Esophagus squamous epithelium (tissue), 5 donors: ENCODE results near the gene DDI2. TPM values are rescaled to one million over a fixed set of nuclear protein-coding genes. Genes with fewer than 3 reads are reported as not detected.
A peak's percentile ranks its signal among the peaks of the same experiment; 100 is the strongest.

Source experiments
- DNase-seq: peaks from one replicate; lab custom pipeline; 2025; lab: John Stamatoyannopoulos, UW
- H3K27ac ChIP-seq, 4 donors: fragments of 200-600 bp; sonication (generic); one replicate each; pipeline ENCODE4 v1.5.1; 2016 to 2019; ENCODE audit warnings: mild to moderate bottlenecking in 1 of 4
- H3K27me3 ChIP-seq, 4 donors: fragments of 200-600 bp; sonication (generic); 1 replicate in 3 of 4; 2 replicates in 1 of 4; pipeline versions ENCODE4 v1.5.1 to v1.6.0; 2017 to 2021; ENCODE audit warnings: antibody characterized with exemption in 1 of 4
- H3K36me3 ChIP-seq, 3 donors: fragments of 200-600 bp; sonication (generic); one replicate each; pipeline ENCODE4 v1.5.1; 2016 to 2019
- H3K4me1 ChIP-seq, 3 donors: fragments of 200-600 bp; sonication (generic); one replicate each; pipeline ENCODE4 v1.5.1; 2017 to 2019
- H3K4me3 ChIP-seq, 4 donors: fragments of 200-600 bp; sonication (generic); 1 replicate in 3 of 4; 2 replicates in 1 of 4; pipeline ENCODE4 v1.5.1; 2016 to 2019; ENCODE audit warnings: mild to moderate bottlenecking in 2 of 4, moderate library complexity in 1 of 4
- H3K9me3 ChIP-seq, 3 donors: fragments of 200-600 bp; sonication (generic); one replicate each; pipeline ENCODE4 v1.5.1; 2016 to 2019
- CTCF ChIP-seq, 6 experiments: fragments of 450-650 bp in 4 of 6; fragments of 200-600 bp in 2 of 6; sonication (generic) in 2 of 6; IDR thresholded peaks; one replicate each; pipeline ENCODE4 v1.5.1; 2016 to 2019; ENCODE audit warnings: antibody characterized with exemption in 6 of 6, mild to moderate bottlenecking in 4 of 6, moderate library complexity in 4 of 6
- POLR2A ChIP-seq, 4 donors: fragments of 450-650 bp; IDR thresholded peaks; one replicate each; pipeline ENCODE4 v1.6.1; 2017; ENCODE audit warnings: antibody characterized with exemption in 4 of 4, mild to moderate bottlenecking in 4 of 4, moderate library complexity in 3 of 4
- WGBS, 2 donors: methylation state at CpG; one replicate each; pipeline ENCODE4 v1.1.5; 2018; 5-methylcytosine and 5-hydroxymethylcytosine counted together
- intact Hi-C: fragments of 100-400 bp; cut with DNase I; formaldehyde crosslinking; loops from one replicate; pipeline ENCODE4 v1.15.0; 2022
- total RNA-seq, 4 donors: library from RNA; depleted of rRNA; stranded (reverse); fragments of >200 nt; gene quantifications; one replicate each; pipeline ENCODE4 v1.1.0, GENCODE V29; 2016
- donor health status: DM: yes; HTN: yes; CAD: no.

Gene DDI2
- total RNA-seq, 4 donors from 2014 or later = 20.6 to 62.9 (median 48.3) TPM

GRCh38 chr1:15583016-15583706 is 34.1 kb upstream of the DDI2 start:
- no peak for DNase-seq
- Histone ChIP-seq H3K27ac (no peak overlapping the region), H3K4me1 (peaks cover 13 to 36% (median 15%) of the 10 kb centered on the region in 3 donors), H3K36me3 (no peaks in the 10 kb centered on the region), H3K27me3 (peaks cover 0 to 23% (median 0%) of the 10 kb centered on the region in 4 donors), H3K9me3 (no peaks in the 10 kb centered on the region), H3K4me3 (no peak overlapping the region)
- intact Hi-C loops = no loop called here
- WGBS, 2 donors = 91 to 95% methylated on average over 10 to 13 of the region's 18 CpGs
- TF ChIP-seq CTCF (IDR thresholded peaks at IDR 0.05) (no peak), POLR2A (IDR thresholded peaks at IDR 0.05) (no peak)

- peak within 1 kb of the TSS; percentile 43 to 68 (median 51) for H3K4me3 ChIP-seq
- intact Hi-C loops = no loop called here
- H3K9me3 ChIP-seq = no peaks in the 10 kb centered on the region
- peak within 1 kb of the TSS in 3 of 4 donors; percentile 2 to 60 (median 13) for H3K27ac ChIP-seq
- H3K4me1 ChIP-seq = peaks cover 4 to 21% (median 10%) of the 10 kb centered on the region in 3 donors
- no peaks in the 10 kb centered on the region for H3K36me3 ChIP-seq
- 6% methylated on average over 8 of the region's 68 CpGs; no CpG with 5 or more reads in 1 of the 2 donors for WGBS, 2 donors
- no peak for TF ChIP-seq POLR2A (IDR thresholded peaks at IDR 0.05)
- TF ChIP-seq CTCF (IDR thresholded peaks at IDR 0.05) = peak in 3 of 6 experiments; percentile 16 to 36 (median 17)
- peaks cover 0 to 23% (median 0%) of the 10 kb centered on the region in 4 donors for H3K27me3 ChIP-seq
- no peak for DNase-seq
Observed at GRCh38 chr1:15584489-15585363, 32.5 kb upstream of the DDI2 start, which contains the start of gene AGMAT. Gene AGMAT, minus strand, starts transcription at chr1:15585051. Its CDS starts 84 bp downstream, at chr1:15584967.

GRCh38 chr1:15592285-15592684 is 25.0 kb upstream of the DDI2 start:
- Histone ChIP-seq H3K9me3 (no peaks in the 10 kb centered on the region), H3K36me3 (no peaks in the 10 kb centered on the region), H3K27me3 (peaks cover 0 to 2% (median 0%) of the 10 kb centered on the region in 4 donors), H3K27ac (peak overlapping the region in 1 of 4 donors; percentile 10), H3K4me3 (no peak overlapping the region), H3K4me1 (peaks cover 0 to 14% (median 0%) of the 10 kb centered on the region in 3 donors)
- 25 to 28% methylated on average over 5 of the region's 5 CpGs for WGBS, 2 donors
- TF ChIP-seq POLR2A (IDR thresholded peaks at IDR 0.05) = no peak
- no peak for TF ChIP-seq CTCF (IDR thresholded peaks at IDR 0.05)
- intact Hi-C loops = loop anchor here (10.0 kb wide), 1 partner anchor 153 kb away; the partner anchor contains the start of gene TMEM82
- no peak for DNase-seq

- H3K4me3 ChIP-seq = no peak overlapping the region
- intact Hi-C loops = loop anchor here (10.0 kb wide), 1 partner anchor 149 kb away; the partner anchor contains the start of gene TMEM82
- no peaks in the 10 kb centered on the region for H3K36me3 ChIP-seq
- DNase-seq = no peak
- peaks cover 0 to 4% (median 0%) of the 10 kb centered on the region in 4 donors for H3K27me3 ChIP-seq
- 72 to 73% methylated on average over 4 to 5 of the region's 5 CpGs for WGBS, 2 donors
- H3K9me3 ChIP-seq = no peaks in the 10 kb centered on the region
- H3K4me1 ChIP-seq = peaks cover 0 to 17% (median 0%) of the 10 kb centered on the region in 3 donors
- no peak for TF ChIP-seq POLR2A (IDR thresholded peaks at IDR 0.05)
- no peak for TF ChIP-seq CTCF (IDR thresholded peaks at IDR 0.05)
- no peak overlapping the region for H3K27ac ChIP-seq
Observed at GRCh38 chr1:15595809-15596617, 21.2 kb upstream of the DDI2 start.
